NCI-H774 (cell line): ENCODE measurements around the gene CC2D1A.
"Not testable (repeated sequence)": the region's sequence is repeated elsewhere in the genome, so short reads cannot be mapped to it uniquely, and the experiment has no call there.

Source experiments
- DNase-seq: peaks from one replicate; lab custom pipeline; 2025; lab: John Stamatoyannopoulos, UW

The CC2D1A gene

DNA sequence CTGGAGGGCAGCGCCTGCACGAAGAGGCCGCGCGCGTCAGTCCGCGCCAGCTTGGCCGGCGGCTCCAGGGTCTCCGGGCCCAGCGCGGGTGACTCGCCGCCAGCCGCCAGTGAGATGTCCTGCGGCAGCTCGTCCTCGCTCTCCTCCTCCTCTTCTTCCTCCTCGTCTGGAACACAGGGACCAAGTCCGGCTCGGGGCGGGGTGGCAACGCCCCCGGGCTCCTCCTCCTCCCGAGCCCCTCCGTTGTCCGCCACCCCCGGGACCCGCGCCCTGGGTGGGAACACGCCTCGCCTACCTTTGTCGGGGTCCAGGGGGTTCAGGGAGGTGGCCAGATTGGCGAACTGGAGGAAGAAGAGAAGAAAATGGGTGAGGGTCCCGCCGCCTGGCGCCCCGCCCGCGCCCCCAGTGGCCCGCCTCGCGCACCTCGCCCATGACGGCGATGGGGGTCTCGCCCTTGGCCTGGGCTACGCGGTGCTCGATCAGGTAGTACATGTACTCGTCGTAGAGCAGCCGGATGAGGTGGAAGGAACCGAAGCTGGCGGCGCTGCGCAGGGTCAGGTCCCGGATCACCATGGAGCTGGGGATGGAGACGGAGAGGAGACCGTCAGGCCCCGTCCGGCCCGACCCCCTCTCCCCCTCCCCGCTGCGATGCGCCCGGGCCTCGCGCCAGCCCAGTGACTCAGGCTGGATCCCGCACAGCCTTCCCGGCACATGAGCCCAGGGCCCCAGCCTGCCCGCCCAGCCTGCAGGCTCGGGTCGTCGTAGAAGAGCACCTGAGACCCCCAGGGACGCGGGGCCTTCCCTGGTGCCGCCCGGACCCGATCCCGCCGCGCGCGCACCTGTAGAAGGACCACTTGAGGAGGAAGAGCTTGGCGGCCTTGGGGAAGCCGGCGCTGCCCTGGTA is 57.0 kb downstream of the CC2D1A start:
- DNase-seq: no peak

DNA sequence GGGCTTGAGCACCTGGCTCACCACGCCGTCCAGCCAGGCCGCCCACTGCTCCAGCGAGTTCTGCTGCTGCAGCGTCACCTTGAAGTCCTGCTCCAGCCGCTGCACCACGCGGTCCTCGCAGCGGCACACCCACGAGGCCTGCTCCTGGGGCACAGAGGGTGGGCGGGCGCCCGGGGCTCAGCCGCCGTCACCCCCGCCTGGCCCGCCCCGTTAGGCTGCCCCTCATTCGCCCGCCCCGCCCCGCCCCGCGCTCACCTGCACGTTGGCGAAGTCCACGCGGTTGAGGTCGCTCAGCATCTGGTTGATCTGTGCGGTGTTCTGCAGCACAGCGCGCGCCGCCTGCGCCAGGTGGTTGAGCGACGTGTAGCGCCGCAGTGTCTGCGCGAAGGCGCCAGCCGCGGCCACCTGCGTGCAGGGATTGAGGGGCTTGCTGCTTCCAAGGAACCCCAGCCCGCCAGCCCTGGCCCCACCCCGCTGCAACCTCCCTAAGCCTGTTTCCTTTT is 57.7 kb downstream of the CC2D1A start:
- no peak for DNase-seq

DNA sequence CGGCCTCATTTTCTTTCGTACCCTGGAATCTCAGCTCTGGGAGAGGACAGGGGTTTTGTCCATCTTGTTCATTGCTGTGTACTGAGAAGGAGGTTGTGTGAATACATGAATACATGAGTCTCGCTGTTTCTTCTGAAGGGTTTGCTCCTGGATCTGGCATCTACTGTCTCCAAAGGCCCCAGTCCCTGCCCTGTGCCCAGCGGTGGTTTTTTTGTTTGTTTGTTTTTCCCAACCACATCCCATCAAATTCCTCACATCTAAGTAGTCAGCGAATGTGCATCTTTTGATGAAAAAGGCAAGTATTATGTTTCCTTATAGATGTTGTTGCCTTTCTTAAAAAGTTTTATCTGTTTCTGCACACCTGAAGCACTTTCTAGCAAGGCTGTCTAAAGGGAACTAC is 58.8 kb downstream of the CC2D1A start:
- no peak for DNase-seq

DNA sequence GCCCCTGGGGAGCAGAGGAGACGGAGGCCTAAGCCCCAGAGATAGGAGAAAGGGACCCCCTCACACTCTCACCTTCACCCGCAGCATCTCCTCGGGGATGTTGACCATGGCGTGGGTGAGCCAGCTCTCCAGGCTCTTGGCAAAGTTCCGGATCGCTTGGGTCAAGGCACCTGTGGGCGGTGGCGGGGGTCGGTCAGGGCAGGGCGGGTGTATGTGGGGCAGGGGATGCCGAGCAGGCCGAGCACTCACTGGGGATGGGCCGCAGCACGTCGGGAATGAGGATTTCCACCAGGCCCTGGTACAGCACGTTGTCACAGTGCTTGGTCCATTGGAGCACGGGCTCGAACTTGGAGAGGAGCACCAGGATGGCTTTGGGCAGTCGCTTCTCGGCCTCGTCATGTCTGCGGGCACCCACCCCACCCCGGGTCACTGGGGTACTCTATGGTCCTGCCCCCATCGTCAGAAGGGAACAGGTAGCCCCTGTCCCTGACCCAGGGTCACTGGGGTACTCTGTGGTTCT is 59.4 kb downstream of the CC2D1A start:
- DNase-seq: no peak

DNA sequence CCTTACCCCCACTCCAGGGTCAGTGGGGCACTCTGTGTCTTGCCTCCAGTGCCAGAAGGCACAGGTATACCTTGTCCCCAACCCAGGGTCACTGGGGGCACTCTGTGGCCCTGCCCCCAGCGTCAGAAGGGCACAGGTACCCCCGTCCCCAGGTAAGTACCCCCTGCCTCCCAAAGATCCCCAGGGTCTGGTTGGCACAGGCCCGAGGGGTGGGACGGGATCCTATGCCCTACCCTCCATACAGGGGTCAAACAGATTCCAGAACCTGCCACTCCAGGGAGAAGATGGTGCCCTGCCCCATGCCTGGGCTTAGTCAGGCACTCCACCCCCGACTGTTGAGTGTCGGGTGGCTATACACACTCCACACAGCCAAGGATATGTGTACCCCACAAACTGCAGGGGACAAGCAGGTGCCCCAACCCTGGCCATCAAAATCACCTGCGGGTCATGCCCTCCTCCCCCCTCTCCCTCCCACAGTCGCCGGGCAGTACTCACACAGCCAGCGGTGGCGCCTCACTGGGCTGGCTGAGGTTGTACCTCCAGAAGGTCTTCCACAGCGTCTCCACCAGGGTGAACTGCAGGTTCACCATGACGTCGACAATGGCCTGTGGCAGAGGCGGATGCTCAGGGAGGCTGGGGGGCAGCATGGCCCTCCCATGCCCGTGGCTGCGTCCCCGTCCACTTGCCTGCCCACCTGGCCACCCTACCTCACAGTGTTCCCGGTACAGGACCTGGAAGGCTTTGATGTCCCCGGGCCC is 60.1 kb downstream of the CC2D1A start:
- no peak for DNase-seq

DNA sequence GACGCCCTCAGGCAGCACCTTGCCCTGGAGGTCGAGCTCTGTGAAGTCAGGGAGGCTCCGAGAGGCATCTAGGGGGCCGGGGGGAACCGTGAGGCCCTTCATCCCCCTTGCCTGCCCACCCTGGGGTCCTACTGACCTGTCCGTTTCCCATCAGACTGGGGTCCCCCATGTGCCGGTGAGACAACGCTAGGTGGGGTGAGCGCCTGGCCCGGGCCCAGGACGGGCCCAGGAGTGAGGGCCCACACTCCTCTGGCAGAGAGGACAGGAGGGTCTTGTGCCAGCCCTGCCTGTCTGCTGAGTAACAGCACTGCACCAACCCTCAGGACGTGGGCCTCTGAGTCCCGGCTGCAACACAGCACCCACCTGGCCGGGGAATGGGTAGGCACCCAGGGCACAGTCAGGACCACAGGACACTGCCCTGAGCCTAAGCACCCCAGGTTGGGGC is 60.7 kb downstream of the CC2D1A start:
- no peak for DNase-seq

DNA sequence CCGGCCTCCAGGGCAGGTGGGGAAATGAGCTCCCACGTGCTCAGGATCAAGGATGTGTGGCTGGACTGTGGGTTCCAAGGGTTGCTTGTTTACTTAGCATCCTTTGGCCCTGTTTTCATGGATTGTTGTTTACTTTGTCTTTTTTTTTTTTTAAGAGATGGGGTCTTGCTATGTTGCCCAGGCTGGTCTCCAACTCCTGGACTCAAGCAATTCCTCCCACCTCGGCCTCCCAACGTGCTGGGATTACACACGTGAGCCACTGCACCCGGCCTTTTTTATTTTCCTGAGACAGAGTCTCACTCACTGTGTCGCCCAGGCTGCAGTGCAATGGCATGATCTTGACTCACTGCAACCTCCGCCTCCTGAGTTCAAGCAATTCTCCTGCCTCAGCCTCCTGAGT is 61.2 kb downstream of the CC2D1A start:
- not testable (repeated sequence) for DNase-seq

DNA sequence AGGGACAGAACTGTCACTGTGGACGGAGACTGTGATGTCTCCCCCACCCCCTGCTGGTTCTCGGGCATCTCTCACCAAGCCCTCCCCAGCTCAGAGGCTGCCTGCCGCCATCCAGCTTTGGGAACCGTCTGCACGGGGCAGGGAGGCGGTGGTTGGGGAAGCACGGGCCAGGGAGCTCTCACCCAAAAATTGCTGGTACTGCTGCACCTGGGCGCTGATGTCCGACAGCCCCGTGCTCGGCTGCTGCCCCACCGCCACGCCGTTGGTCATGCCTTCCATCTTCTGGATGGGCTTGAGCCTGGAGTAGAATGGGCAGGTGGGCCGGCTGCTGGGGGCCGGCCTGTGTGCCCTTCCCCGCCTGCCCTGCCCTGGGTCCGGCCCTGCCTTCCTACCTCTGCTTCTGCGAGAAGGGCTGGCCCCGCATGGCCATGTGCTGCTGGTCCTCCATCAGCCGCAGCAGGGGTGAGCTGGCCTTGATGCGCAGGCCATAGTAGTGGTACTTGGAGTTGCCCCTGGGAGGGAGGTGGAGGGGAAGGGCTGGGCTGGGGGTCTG is 62.5 kb downstream of the CC2D1A start:
- DNase-seq: no peak

DNA sequence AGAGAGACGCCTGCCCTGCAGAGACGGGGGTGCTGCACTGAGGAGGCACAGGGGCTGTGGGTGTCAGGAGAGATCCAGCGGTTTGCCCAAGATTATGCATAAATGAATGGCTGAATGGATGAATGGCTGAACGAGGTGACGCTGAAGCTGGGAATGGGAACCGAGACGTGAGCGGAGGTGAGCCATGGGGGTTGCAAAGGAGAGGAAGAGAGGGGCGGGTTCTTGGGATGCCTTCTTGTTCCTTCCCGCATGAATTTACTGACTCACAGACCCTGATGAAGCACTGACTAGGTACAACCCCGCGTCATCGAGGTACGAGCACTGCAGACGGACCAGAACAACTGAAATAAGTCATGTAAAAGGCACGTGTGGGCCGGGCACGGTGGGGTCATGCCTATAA is 63.0 kb downstream of the CC2D1A start:
- DNase-seq: no peak

DNA sequence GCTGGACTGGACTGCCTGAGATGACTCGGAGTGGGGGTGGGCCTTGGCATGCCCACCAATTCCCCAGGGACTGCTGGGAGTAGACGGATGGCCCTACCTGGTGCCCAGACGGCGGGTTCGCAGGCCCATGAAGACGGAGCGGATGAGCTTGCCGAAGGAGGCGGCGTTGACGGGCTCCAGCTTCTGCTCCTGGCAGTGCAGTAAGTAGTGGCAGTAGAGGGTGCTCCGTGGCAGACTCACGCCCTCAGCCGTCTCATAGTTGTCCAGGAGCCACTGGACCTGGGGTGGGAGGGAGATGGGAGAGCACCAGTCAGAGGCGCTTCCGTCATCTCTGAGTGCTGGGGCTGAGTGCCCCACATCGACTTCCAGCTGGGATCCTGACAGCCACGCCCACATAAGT is 63.9 kb downstream of the CC2D1A start:
- no peak for DNase-seq

DNA sequence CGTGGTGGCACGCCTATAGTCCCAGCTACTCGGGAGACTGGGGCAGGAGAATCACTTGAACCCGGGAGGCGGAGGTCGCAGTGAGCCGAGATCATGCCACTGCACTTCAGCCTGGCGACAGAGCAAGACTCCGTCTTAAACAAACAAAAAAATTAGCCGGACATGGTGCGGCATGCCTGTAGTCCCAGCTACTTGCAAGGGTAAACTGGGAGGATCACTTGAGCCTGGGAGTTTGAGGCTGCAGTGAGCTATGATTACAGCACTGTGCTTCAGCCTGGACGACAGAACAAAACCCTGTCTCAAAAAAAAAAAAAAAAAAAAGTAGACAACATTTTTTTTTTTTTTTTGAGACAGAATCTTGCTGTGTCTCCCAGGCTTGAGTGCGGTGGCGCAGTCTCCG is 65.9 kb downstream of the CC2D1A start:
- not testable (repeated sequence) for DNase-seq

DNA sequence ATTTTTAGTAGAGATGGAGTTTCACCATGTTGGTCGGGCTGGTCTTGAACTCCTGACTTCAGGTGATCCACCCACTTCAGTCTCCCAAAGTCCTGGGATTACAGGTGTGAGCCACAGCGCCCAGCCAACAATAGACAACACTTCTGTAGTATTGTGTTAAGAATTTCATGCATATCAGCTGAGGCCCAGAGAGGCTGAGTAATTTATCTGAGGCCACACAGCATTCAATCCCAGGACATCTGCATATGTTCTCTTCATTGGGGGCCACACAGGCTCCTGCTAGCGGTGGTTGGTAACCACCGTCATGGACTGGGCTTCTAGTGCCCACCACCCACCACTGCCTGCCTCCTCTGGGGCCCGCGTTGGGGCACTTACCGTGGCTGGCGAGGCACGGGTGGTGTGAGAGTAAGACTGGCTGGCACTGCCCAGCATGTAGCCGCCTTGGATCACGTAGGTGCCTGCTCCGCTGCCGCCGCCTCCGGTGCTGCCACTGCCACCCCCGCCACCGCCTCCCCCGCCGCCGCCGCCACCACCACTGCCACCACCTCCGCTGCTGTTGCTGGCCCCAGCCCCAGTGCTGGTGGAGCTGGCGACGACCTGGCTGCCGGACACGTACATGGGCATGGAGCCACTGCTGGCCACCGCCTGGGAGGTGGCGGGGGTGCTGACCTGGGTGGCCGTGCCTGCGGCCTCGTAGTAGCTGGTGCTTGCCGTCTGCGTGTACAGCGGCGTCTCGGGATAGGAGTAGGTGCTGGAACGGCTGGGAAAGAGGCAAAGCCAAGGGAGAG is 66.6 kb downstream of the CC2D1A start:
- no peak for DNase-seq

DNA sequence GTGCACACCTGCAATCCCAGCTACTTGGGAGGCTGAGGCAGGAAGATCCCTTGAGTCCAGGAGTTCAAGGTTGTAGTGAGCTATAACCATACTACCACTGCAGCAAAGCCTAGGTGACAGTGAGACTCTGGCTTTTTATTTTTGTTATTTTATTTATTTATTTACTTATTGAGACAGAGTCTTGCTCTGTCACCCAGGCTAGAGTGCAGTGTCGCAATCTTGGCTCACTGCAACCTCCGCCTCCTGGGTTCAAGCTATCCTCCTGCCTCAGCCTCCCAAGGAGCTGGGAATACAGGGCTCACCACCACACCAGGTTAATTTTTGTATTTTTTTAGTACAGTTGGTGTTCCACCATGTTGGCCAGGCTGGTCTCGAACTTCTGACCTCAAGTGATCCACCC is 67.5 kb downstream of the CC2D1A start:
- not testable (repeated sequence) for DNase-seq

DNA sequence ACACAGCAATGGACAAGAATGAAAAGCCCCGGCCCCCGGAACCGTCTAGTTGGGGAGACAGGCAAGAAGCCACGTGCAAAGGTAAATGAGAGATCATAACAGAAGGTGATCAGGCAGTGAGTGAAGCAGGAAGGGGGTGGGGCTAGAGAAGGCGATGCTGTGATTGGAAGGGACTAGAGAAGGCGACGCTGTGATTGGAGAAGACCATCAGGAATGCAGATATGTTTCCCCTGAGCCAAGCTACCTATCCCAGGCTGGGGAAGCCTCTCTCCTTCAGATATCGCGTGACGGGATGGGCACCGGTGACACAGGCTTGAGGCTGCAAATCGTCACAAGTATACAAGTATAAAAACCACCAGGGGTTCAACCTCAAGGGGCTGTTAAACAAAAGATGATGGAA is 68.1 kb downstream of the CC2D1A start:
- no peak for DNase-seq

DNA sequence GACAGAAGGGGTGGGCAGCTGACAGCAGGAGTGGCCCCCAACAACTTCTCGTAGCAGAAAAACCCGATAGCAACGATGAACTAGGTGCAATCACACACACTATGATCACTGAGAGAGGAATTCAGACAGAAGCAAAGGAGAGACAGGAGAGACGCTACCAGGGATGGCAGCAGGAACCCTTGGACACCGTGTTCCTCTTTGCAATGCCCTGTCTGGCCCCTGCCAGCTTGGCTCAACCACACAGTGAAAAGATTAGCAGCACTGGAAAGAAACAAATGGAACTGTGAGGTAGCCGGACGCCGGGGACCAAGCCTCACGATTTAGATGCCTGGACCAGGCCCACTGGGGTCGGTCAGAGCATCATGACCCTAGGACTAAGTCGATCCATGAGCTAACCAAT is 69.9 kb downstream of the CC2D1A start:
- DNase-seq: no peak

DNA sequence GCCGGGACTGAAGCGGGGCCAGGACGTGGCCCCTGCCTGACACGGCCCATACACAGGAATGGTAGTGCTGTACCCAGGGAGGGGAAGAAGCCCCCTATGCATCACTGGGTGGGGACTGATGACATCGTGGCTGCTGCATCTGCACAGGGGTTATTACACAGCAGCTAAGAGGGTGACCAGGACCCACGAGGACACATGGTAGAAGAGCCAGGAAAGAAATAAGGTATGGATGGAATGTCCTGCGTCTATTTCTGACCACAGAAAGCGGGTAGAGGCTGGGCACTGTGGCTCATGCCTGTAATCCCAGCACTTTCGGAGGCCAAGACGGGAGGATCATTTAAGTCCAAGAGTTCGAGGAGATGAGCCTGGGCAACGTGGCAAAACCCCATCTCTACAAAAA is 70.4 kb downstream of the CC2D1A start:
- DNase-seq: no peak

DNA sequence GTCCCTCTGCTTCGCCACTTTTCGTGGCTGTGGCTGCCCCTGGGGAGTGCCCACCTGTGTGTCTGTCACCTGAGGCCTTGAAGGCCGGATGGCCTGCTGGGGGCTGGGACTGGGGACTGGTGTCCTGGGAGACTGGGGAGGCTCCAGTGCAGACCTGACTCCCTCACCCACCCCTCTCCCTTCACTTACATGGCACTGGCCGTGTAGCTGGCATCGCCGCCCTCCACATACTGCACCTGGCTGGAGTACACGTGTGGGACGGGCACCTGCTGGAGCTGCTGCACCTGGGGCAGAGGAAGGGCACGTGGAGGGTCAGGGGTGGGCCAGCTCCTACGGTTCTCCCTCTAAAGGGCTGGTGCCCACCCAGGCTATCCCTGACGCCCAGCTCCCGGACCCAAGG is 71.8 kb downstream of the CC2D1A start:
- DNase-seq: no peak

DNA sequence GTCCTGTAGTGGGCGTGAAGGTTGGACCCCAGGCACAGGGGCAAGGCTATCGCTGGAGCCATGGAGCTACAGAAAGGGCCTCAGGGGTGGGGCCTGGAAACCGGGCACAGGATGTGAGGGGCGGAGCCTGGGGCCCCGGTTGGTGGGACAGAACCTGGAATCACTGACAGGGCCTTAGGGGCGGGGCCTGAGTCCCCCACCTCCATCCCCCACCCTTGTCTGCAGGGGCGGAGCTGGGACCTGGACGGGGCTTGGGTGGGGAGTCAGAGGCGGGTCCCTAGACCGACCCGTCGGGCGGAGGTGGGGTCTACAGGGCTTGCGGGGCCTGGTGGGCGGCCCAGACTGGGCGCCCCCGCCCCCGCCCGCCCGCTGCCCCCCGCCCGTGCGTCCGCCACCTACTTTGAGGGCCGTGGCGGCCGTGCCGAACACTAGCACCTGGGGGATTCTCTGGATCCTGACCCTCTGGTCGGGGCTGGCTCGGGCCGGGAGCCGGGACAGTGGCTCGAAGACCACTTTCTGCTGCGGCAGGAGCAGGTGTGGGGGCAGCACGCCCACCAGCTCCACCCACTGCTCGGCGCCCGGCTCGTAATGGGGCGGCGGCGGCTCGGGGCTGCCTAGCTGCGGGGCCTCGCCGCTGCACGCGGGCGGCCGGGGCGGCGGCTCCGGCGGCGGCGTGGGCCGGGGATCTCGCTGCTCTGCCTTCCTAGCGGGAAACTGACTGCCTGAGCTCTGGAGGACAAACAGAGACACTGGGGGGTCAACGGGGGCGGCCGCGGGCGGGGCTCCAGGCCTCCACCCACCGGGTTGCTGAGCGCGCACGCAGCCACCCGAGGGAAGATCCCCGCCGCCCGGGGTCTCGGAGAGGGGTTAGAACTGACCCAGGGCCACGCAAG is 72.6 kb downstream of the CC2D1A start:
- DNase-seq: peak; percentile 63

DNA sequence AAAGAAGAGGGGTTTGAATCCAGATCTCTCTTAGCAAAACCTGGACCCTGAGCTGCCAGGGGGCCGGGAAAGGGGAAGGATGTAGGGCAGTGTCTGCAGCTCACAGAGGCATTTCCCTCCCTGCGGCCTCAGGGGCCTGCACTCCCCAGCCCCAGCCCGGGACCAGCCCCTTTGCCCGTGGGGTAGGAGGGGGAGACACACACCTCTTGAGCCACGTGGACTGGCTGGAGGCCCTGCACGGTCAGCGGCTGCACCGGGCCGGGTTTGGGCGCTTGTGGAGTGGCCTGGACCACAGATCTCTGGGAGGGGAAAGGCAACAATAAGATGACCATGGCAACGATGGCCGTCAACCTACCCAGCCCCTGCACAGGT is 73.2 kb downstream of the CC2D1A start:
- DNase-seq: no peak

DNA sequence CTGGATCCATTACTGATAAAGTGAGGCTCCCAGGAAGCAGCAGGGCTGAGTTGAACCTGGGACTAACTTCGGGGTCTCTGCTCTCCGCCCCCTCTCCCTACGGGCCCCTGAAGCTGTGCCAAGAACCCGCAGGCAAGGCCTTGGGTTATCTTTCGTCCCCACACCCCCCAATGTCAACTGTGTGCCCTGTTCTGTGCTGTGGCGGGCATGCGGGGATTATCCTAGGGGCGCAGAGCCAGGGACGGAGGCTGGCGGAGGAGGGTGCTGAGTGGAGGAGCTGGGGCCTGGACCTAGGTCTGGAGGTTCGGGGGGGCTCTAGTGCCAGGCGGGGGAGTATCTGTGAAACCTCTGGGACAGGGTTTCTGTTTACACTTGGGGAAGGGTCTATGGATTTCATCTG is 73.7 kb downstream of the CC2D1A start:
- no peak for DNase-seq

DNA sequence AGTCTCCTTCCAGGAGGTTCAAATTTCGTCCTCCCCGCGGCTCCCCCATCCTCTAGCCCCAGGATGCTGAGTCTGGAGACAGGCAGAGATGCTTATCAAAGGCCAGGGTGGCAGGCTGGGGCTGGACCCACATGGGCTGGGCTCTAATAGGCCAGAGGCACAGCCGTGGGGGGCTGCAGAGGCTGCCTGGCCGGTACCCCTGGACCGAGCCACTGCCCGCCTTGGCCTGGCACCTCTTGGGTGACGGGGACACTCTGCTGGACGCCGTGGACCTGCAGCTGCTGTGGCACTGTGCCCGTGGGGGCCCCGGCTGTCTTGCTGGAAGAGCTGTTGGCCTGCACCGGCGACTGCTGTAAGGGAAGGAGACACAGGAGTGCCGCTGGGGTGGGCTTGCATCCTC is 74.3 kb downstream of the CC2D1A start:
- DNase-seq: no peak
